GM12878 (cell line): ENCODE data around the gene LSM14B.

Experiments used
- CHD1 ChIP-seq: IDR thresholded peaks from 2 replicates; pipeline ENCODE4 v1.6.1; 2012; ENCODE audit warnings: low read depth, low read length, improper control_type of control experiment
- HCFC1 ChIP-seq: fragments of 150-350 bp; IDR thresholded peaks from 2 replicates; pipeline ENCODE4 v1.6.1; 2014; ENCODE audit warnings: low read length
- HDGF ChIP-seq: fragments of 450-650 bp; IDR thresholded peaks from 2 replicates; pipeline ENCODE4 v1.6.1; 2016; ENCODE audit warnings: antibody characterized with exemption
- POLR2A ChIP-seq: IDR thresholded peaks from 2 replicates; pipeline ENCODE4 v1.6.1; 2011; ENCODE audit warnings: low read depth, mild to moderate bottlenecking, low read length
- RELA ChIP-seq: fragments of 450-650 bp; IDR thresholded peaks from 2 replicates; pipeline ENCODE4 v1.8.0; 2014; ENCODE audit warnings: borderline replicate concordance; ENCODE audit not compliant: partially characterized antibody

DNA sequence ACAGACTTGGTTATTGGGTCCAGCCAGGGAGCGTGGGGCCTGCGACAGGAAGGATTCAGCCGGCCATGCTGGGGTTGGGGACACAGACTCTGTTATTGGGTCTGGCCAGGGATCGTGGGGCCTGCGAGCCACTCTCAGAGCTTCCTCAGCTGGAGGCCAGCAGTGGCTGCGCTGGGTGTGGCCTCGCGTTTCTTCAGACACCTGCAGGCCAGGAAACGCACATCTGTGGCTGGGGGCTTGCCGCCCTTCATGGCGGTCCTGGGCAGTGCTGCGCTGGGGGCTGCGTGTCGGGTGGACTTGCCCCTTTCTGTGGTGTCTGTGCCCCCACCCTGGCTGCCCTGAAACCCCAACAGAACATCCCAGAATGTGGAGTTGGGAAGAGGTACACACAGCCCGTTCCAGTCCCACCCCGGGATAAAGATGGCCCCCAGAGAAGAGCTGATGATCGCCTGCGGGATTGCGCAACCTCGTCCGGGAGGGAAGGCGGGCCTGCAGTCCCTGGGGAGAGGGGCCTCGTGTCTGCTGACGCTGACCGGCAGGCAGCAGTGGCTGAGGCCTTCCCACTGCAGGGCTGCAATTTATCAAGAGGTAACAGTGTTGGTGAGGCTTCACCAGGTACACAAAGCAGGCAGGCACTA is 43.6 kb downstream of the LSM14B start:
- no peak for TF ChIP-seq POLR2A
- no peak for TF ChIP-seq HDGF
- no peak for TF ChIP-seq HCFC1
- TF ChIP-seq CHD1, result no peak
- TF ChIP-seq RELA, result no peak
